H9 (cell line): Measurements from ENCODE around the gene UVSSA. TPM values are rescaled to one million over a fixed set of nuclear protein-coding genes. Genes with fewer than 3 reads are reported as not detected.

Experiments used
- DNase-seq: peaks from one replicate; pipeline ENCODE4 v3.0.0-alpha.2; 2017
- H2AFZ ChIP-seq: one replicate; pipeline ENCODE4 v1.6.1; 2013; ENCODE audit warnings: mild to moderate bottlenecking, low read length, control low read depth, moderate library complexity
- H2AK5ac ChIP-seq: 2 replicates; pipeline ENCODE4 v1.6.1; 2013; ENCODE audit warnings: low read length, control low read depth, mixed read lengths; ENCODE audit not compliant: insufficient read length
- H2BK120ac ChIP-seq: one replicate; pipeline ENCODE4 v1.6.1; 2013; ENCODE audit warnings: low read depth, mild to moderate bottlenecking, low read length, control low read depth, inconsistent platforms; ENCODE audit not compliant: poor library complexity, severe bottlenecking
- H2BK12ac ChIP-seq: 2 replicates; pipeline ENCODE4 v1.6.1; 2013; ENCODE audit warnings: low read length, control low read depth, mixed read lengths, low read depth; ENCODE audit not compliant: insufficient read length
- H2BK15ac ChIP-seq: 2 replicates; pipeline ENCODE4 v1.6.1; 2013; ENCODE audit warnings: low read depth, low read length, control low read depth
- H2BK20ac ChIP-seq: one replicate; pipeline ENCODE4 v1.6.1; 2013; ENCODE audit warnings: low read depth, mild to moderate bottlenecking, low read length, control low read depth, inconsistent platforms; ENCODE audit not compliant: poor library complexity, severe bottlenecking
- H2BK5ac ChIP-seq: 2 replicates; pipeline ENCODE4 v1.6.1; 2013; ENCODE audit warnings: low read length, control low read depth, mixed read lengths; ENCODE audit not compliant: insufficient read length
- H3K14ac ChIP-seq: 2 replicates; pipeline ENCODE4 v1.6.1; 2013; ENCODE audit warnings: low read length, control low read depth; ENCODE audit not compliant: insufficient read depth
- H3K18ac ChIP-seq: 2 replicates; pipeline ENCODE4 v1.6.1; 2013; ENCODE audit warnings: low read depth, mild to moderate bottlenecking, mixed read lengths, low read length, control low read depth; ENCODE audit not compliant: insufficient read length
- H3K23ac ChIP-seq: 2 replicates; pipeline ENCODE4 v1.6.1; 2013; ENCODE audit warnings: low read length, control low read depth, mixed read lengths, low read depth; ENCODE audit not compliant: insufficient read length
- H3K23me2 ChIP-seq: 2 replicates; pipeline ENCODE4 v1.6.1; 2013; ENCODE audit warnings: low read depth, mild to moderate bottlenecking, mixed read lengths, low read length, control low read depth; ENCODE audit not compliant: insufficient read length, poor library complexity, severe bottlenecking
- H3K27ac ChIP-seq: 2 replicates; pipeline ENCODE4 v1.5.1; 2013; ENCODE audit warnings: low read length, control low read depth, mixed read lengths, low read depth; ENCODE audit not compliant: insufficient read length
- H3K27me3 ChIP-seq: 2 replicates; pipeline ENCODE4 v1.6.1; 2013; ENCODE audit warnings: low read length, control low read depth, inconsistent platforms; ENCODE audit not compliant: insufficient read depth
- H3K4ac ChIP-seq: 2 replicates; pipeline ENCODE4 v1.6.1; 2013; ENCODE audit warnings: low read depth, mild to moderate bottlenecking, control low read depth, inconsistent platforms, low read length, moderate library complexity
- H3K4me1 ChIP-seq: 2 replicates; pipeline ENCODE4 v1.6.1; 2013; ENCODE audit warnings: low read length, control low read depth, inconsistent platforms; ENCODE audit not compliant: insufficient read depth
- H3K4me2 ChIP-seq: 2 replicates; pipeline ENCODE4 v1.6.1; 2013; ENCODE audit warnings: low read length, control low read depth, mixed read lengths; ENCODE audit not compliant: insufficient read length, insufficient read depth
- H3K56ac ChIP-seq: 2 replicates; pipeline ENCODE4 v1.6.1; 2013; ENCODE audit warnings: low read depth, mild to moderate bottlenecking, mixed read lengths, low read length, control low read depth; ENCODE audit not compliant: insufficient read length
- H3K79me1 ChIP-seq: 2 replicates; pipeline ENCODE4 v1.6.1; 2013; ENCODE audit warnings: low read depth, mild to moderate bottlenecking, moderate library complexity, low read length, control low read depth, inconsistent platforms; ENCODE audit not compliant: insufficient read depth, poor library complexity, severe bottlenecking
- H3K79me2 ChIP-seq: 2 replicates; pipeline ENCODE4 v1.6.1; 2013; ENCODE audit warnings: low read length, control low read depth, inconsistent platforms; ENCODE audit not compliant: insufficient read depth
- H3K9ac ChIP-seq: 2 replicates; pipeline ENCODE4 v1.6.1; 2013; ENCODE audit warnings: low read length, control low read depth, mixed read lengths; ENCODE audit not compliant: insufficient read length; ENCODE audit errors: extremely low read depth
- H3K9me3 ChIP-seq: one replicate; pipeline ENCODE4 v1.6.1; 2013; ENCODE audit warnings: low read depth, low read length, inconsistent platforms; ENCODE audit not compliant: control insufficient read depth
- H3T11ph ChIP-seq: one replicate; pipeline ENCODE4 v1.6.1; 2013; ENCODE audit warnings: mild to moderate bottlenecking, low read length, control low read depth, inconsistent platforms
- H4K20me1 ChIP-seq: one replicate; pipeline ENCODE4 v1.6.1; 2013; ENCODE audit not compliant: control insufficient read depth, insufficient read length, insufficient read depth
- H4K5ac ChIP-seq: 2 replicates; pipeline ENCODE4 v1.6.1; 2013; ENCODE audit warnings: low read depth, mild to moderate bottlenecking, mixed read lengths, low read length, control low read depth; ENCODE audit not compliant: insufficient read length
- H4K8ac ChIP-seq: replicated peaks from 2 replicates; pipeline ENCODE4 v1.6.1; 2013; ENCODE audit warnings: low read length, control low read depth, mixed read lengths, low read depth; ENCODE audit not compliant: insufficient read length
- H4K91ac ChIP-seq: 2 replicates; pipeline ENCODE4 v1.6.1; 2013; ENCODE audit warnings: low read depth, mild to moderate bottlenecking, moderate library complexity, mixed read lengths, low read length, control low read depth; ENCODE audit not compliant: insufficient read length
- H3K27ac Mint-ChIP-seq, 3 experiments: 2 replicates in 2 of 3; 3 replicates in 1 of 3; pipeline ENCODE4 v1.8.0; 2020 to 2021; ENCODE audit warnings: mixed read lengths in 3 of 3, mild to moderate bottlenecking in 1 of 3, moderate library complexity in 1 of 3
- H3K27me3 Mint-ChIP-seq: 2 replicates; pipeline ENCODE4 v1.8.0; 2021; ENCODE audit warnings: low read depth, mild to moderate bottlenecking, moderate library complexity, mixed read lengths
- H3K36me3 Mint-ChIP-seq, 3 experiments: 2 replicates in 2 of 3; 3 replicates in 1 of 3; pipeline ENCODE4 v1.8.0; 2020 to 2021; ENCODE audit warnings: low read depth in 3 of 3, mixed read lengths in 3 of 3; ENCODE audit not compliant: insufficient read depth in 1 of 3
- H3K4me1 Mint-ChIP-seq, 2 experiments: 2 replicates each; pipeline ENCODE4 v1.8.0; 2020; ENCODE audit warnings: mixed read lengths in 2 of 2
- H3K4me3 Mint-ChIP-seq, 2 experiments: 2 replicates in 1 of 2; 3 replicates in 1 of 2; pipeline ENCODE4 v1.8.0; 2020 to 2021; ENCODE audit warnings: mild to moderate bottlenecking in 2 of 2, mixed read lengths in 2 of 2, moderate library complexity in 1 of 2
- H3K9me3 Mint-ChIP-seq, 2 experiments: 2 replicates in 1 of 2; 3 replicates in 1 of 2; pipeline ENCODE4 v1.8.0; 2020; ENCODE audit warnings: mild to moderate bottlenecking in 2 of 2, mixed read lengths in 2 of 2, moderate library complexity in 1 of 2
- WGBS: extraction: QIAGEN DNeasy Blood & Tissue Kit; methylation state at CpG from one replicate; pipeline ENCODE4 v1.1.7; 2013; ENCODE audit warnings: missing lambda C conversion rate, low lambda C conversion rate, mixed read lengths; ENCODE audit not compliant: insufficient read length; ENCODE audit errors: extremely low coverage; 5-methylcytosine and 5-hydroxymethylcytosine counted together
- total RNA-seq: library from RNA; stranded (reverse); gene quantifications from 2 replicates; pipeline ENCODE4 v1.2.1, GENCODE V29; 2021
- TF ChIP-seq, protein P1 (sequence below): fragments of 200-600 bp; sonication (generic); conservative IDR thresholded peaks from 3 replicates; pipeline ENCODE4 v1.8.0; 2021; ENCODE audit warnings: antibody characterized with exemption, mild to moderate bottlenecking

Gene UVSSA
- total RNA-seq, 1 experiment from 2014 or later = 15.9 TPM

DNA sequence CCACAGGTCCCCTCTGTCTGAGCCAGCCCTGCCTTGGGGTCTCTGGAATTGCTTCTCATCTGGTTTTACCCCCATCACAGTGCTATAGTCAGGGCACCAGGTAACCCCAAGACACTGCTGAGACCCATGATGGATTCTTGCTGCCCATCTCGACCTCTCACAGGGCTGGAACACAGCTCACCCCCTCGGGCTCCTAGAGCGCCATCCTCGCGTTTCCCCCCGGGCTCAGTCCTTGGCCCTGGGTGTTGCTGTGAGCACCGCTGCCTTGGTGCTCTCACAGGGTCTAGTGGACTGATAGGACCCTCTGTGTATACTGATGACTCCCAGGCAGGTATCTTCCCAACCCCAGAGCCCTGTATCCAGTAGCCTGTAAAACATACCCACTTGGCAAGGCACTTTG, 48.5 kb upstream of the UVSSA start:
- no peak overlapping the region for H3K18ac ChIP-seq
- WGBS = no CpG with 5 or more reads among the region's 7 CpGs
- H2BK5ac ChIP-seq = no peak overlapping the region
- H3K79me2 ChIP-seq = peaks cover 52% of the 10 kb centered on the region; the same call in 1 of the 2 replicates
- H3K9me3 ChIP-seq = no peaks in the 10 kb centered on the region
- Mint-ChIP-seq H3K4me1 (peaks cover 25 to 34% of the 10 kb centered on the region in 2 experiments), H3K27me3 (no peaks in the 10 kb centered on the region), H3K9me3 (no peaks in the 10 kb centered on the region), H3K36me3 (peaks cover 4 to 42% (median 27%) of the 10 kb centered on the region in 3 experiments), H3K4me3 (no peak overlapping the region), H3K27ac (peak overlapping the region in 1 of 3 experiments; percentile 75; a peak in 2 of 7 replicates)
- H4K20me1 ChIP-seq = no peaks in the 10 kb centered on the region
- no peak overlapping the region for H2BK20ac ChIP-seq
- TF ChIP-seq, protein P1, sequence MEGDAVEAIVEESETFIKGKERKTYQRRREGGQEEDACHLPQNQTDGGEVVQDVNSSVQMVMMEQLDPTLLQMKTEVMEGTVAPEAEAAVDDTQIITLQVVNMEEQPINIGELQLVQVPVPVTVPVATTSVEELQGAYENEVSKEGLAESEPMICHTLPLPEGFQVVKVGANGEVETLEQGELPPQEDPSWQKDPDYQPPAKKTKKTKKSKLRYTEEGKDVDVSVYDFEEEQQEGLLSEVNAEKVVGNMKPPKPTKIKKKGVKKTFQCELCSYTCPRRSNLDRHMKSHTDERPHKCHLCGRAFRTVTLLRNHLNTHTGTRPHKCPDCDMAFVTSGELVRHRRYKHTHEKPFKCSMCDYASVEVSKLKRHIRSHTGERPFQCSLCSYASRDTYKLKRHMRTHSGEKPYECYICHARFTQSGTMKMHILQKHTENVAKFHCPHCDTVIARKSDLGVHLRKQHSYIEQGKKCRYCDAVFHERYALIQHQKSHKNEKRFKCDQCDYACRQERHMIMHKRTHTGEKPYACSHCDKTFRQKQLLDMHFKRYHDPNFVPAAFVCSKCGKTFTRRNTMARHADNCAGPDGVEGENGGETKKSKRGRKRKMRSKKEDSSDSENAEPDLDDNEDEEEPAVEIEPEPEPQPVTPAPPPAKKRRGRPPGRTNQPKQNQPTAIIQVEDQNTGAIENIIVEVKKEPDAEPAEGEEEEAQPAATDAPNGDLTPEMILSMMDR = no peak
- peaks cover 12% of the 10 kb centered on the region for H3K79me1 ChIP-seq
- no peak overlapping the region for H3K56ac ChIP-seq
- no peak overlapping the region for H3K23ac ChIP-seq
- no peak overlapping the region for H3K9ac ChIP-seq
- H3K14ac ChIP-seq = no peak overlapping the region
- no peaks in the 10 kb centered on the region for H3K23me2 ChIP-seq
- no peak for DNase-seq
- H3K4ac ChIP-seq = no peak overlapping the region
- H2BK12ac ChIP-seq = no peak overlapping the region
- no peak overlapping the region for H4K5ac ChIP-seq
- no peak overlapping the region for H3K27ac ChIP-seq
- H4K8ac ChIP-seq = no peak overlapping the region
- H2BK120ac ChIP-seq = no peak overlapping the region
- no peaks in the 10 kb centered on the region for H3K4me1 ChIP-seq
- H2AFZ ChIP-seq = no peak overlapping the region
- no peaks in the 10 kb centered on the region for H3K27me3 ChIP-seq
- no peak overlapping the region for H4K91ac ChIP-seq
- no peak overlapping the region for H3K4me2 ChIP-seq
- H3T11ph ChIP-seq = no peak overlapping the region
- H2BK15ac ChIP-seq = no peak overlapping the region
- no peak overlapping the region for H2AK5ac ChIP-seq
